Measurements from ENCODE around the gene GRIA1. TPM values are rescaled to one million over a fixed set of nuclear protein-coding genes. Genes with fewer than 3 reads are reported as not detected.

The GRIA1 gene
- not detected in 2 replicates for total RNA-seq (2014; rRNA removed; shearing (Covaris generic))

- H3K9me3 ChIP-seq (replicated peaks), result no peaks in the 10 kb centered on the region
- DNase-seq (ENCODE audit: low read depth in 1 of 2, low spot score in 2 of 2), result no peak
- H3K4me1 ChIP-seq (replicated peaks), result no peaks in the 10 kb centered on the region
- H3K27me3 ChIP-seq (replicated peaks), result peaks cover 3% of the 10 kb centered on the region; the same call in 1 of the 2 replicates
- no peak within 1 kb of the TSS for H3K4me3 ChIP-seq
- H3K27ac ChIP-seq, result no peak within 1 kb of the TSS
- no peaks in the 10 kb centered on the region for H3K36me3 ChIP-seq
Measured at GRCh38 chr5:153490118-153491037, at the start of gene GRIA1. Gene GRIA1 (plus strand): TSS chr5:153490670.

GRCh38 chr5:153445875-153446579, 44.4 kb upstream of the GRIA1 start:
- no peak overlapping the region for H3K4me3 ChIP-seq
- no peaks in the 10 kb centered on the region for H3K36me3 ChIP-seq
- H3K4me1 ChIP-seq (replicated peaks), result 0 out of 2 replicates have a peak, but pooled peaks cover 4% of the 10 kb centered on the region
- no peaks in the 10 kb centered on the region; the same call in 1 of the 2 replicates for H3K27me3 ChIP-seq (replicated peaks)
- H3K27ac ChIP-seq, result no peak overlapping the region
- no peaks in the 10 kb centered on the region for H3K9me3 ChIP-seq (replicated peaks)
- no peak for DNase-seq (ENCODE audit: low read depth in 1 of 2, low spot score in 2 of 2)

- H3K4me1 ChIP-seq (replicated peaks), result 0 out of 2 replicates have a peak, but pooled peaks cover 4% of the 10 kb centered on the region
Measured at GRCh38 chr5:153447534-153447933, 42.9 kb upstream of the GRIA1 start.

GRCh38 chr5:153456354-153456753, 34.1 kb upstream of the GRIA1 start:
- DNase-seq (ENCODE audit: low read depth in 1 of 2, low spot score in 2 of 2), result no peak
- H3K36me3 ChIP-seq, result no peaks in the 10 kb centered on the region
- H3K27ac ChIP-seq, result no peak overlapping the region
- H3K9me3 ChIP-seq (replicated peaks), result no peaks in the 10 kb centered on the region
- no peaks in the 10 kb centered on the region for H3K4me1 ChIP-seq (replicated peaks)
- H3K4me3 ChIP-seq, result no peak overlapping the region
- H3K27me3 ChIP-seq (replicated peaks), result no peaks in the 10 kb centered on the region

More at GRCh38 chr5:153447534-153447933, 42.9 kb upstream of the GRIA1 start:
- Histone ChIP-seq H3K27me3 (replicated peaks) (no peaks in the 10 kb centered on the region; the same call in 1 of the 2 replicates), H3K27ac (no peak overlapping the region), H3K36me3 (no peaks in the 10 kb centered on the region), H3K9me3 (replicated peaks) (no peaks in the 10 kb centered on the region), H3K4me3 (no peak overlapping the region)
- no peak for DNase-seq (ENCODE audit: low read depth in 1 of 2, low spot score in 2 of 2)

GRCh38 chr5:153456993-153457392, 33.5 kb upstream of the GRIA1 start:
- no peaks in the 10 kb centered on the region for H3K27me3 ChIP-seq (replicated peaks)
- H3K4me3 ChIP-seq, result no peak overlapping the region
- no peak for DNase-seq (ENCODE audit: low read depth in 1 of 2, low spot score in 2 of 2)

GRCh38 chr5:153458268-153458667, 32.2 kb upstream of the GRIA1 start:
- H3K27me3 ChIP-seq (replicated peaks), result no peaks in the 10 kb centered on the region
- no peaks in the 10 kb centered on the region for H3K9me3 ChIP-seq (replicated peaks)
- no peaks in the 10 kb centered on the region for H3K4me1 ChIP-seq (replicated peaks)
- H3K36me3 ChIP-seq, result no peaks in the 10 kb centered on the region
- DNase-seq (ENCODE audit: low read depth in 1 of 2, low spot score in 2 of 2), result no peak
- H3K27ac ChIP-seq, result no peak overlapping the region
- no peak overlapping the region for H3K4me3 ChIP-seq

More at GRCh38 chr5:153456993-153457392, 33.5 kb upstream of the GRIA1 start:
- no peaks in the 10 kb centered on the region for H3K4me1 ChIP-seq (replicated peaks)
- H3K36me3 ChIP-seq, result no peaks in the 10 kb centered on the region
- H3K27ac ChIP-seq, result no peak overlapping the region
- no peaks in the 10 kb centered on the region for H3K9me3 ChIP-seq (replicated peaks)

- Histone ChIP-seq H3K36me3 (no peaks in the 10 kb centered on the region), H3K27me3 (replicated peaks) (no peaks in the 10 kb centered on the region), H3K9me3 (replicated peaks) (no peaks in the 10 kb centered on the region), H3K27ac (no peak overlapping the region), H3K4me3 (no peak overlapping the region), H3K4me1 (replicated peaks) (peaks cover 3% of the 10 kb centered on the region)
- DNase-seq (ENCODE audit: low read depth in 1 of 2, low spot score in 2 of 2), result no peak
Measured at GRCh38 chr5:153459051-153459743, 31.3 kb upstream of the GRIA1 start.

- Histone ChIP-seq H3K27ac (no peak overlapping the region), H3K36me3 (no peaks in the 10 kb centered on the region), H3K9me3 (replicated peaks) (no peaks in the 10 kb centered on the region), H3K4me1 (replicated peaks) (peaks cover 4% of the 10 kb centered on the region), H3K27me3 (replicated peaks) (no peaks in the 10 kb centered on the region), H3K4me3 (no peak overlapping the region)
- no peak for DNase-seq (ENCODE audit: low read depth in 1 of 2, low spot score in 2 of 2)
Measured at GRCh38 chr5:153460421-153460820, 30.0 kb upstream of the GRIA1 start.

- peaks cover 4% of the 10 kb centered on the region for H3K4me1 ChIP-seq (replicated peaks)
- H3K27ac ChIP-seq, result no peak overlapping the region
- H3K36me3 ChIP-seq, result no peaks in the 10 kb centered on the region
- H3K27me3 ChIP-seq (replicated peaks), result no peaks in the 10 kb centered on the region
- H3K4me3 ChIP-seq, result no peak overlapping the region
- DNase-seq (ENCODE audit: low read depth in 1 of 2, low spot score in 2 of 2), result no peak
- no peaks in the 10 kb centered on the region for H3K9me3 ChIP-seq (replicated peaks)
Measured at GRCh38 chr5:153461341-153461740, 29.1 kb upstream of the GRIA1 start.

GRCh38 chr5:153463806-153464205, 26.7 kb upstream of the GRIA1 start:
- Histone ChIP-seq H3K9me3 (replicated peaks) (no peaks in the 10 kb centered on the region), H3K36me3 (no peaks in the 10 kb centered on the region), H3K27me3 (replicated peaks) (no peaks in the 10 kb centered on the region), H3K4me1 (replicated peaks) (peaks cover 4% of the 10 kb centered on the region), H3K27ac (no peak overlapping the region), H3K4me3 (no peak overlapping the region)
- DNase-seq (ENCODE audit: low read depth in 1 of 2, low spot score in 2 of 2), result peak in 1 of 2 experiments; percentile 19

GRCh38 chr5:153467546-153467945, 22.9 kb upstream of the GRIA1 start:
- Histone ChIP-seq H3K4me3 (no peak overlapping the region), H3K4me1 (replicated peaks) (peaks cover 4% of the 10 kb centered on the region), H3K36me3 (no peaks in the 10 kb centered on the region), H3K27ac (no peak overlapping the region), H3K9me3 (replicated peaks) (no peaks in the 10 kb centered on the region), H3K27me3 (replicated peaks) (no peaks in the 10 kb centered on the region)
- no peak for DNase-seq (ENCODE audit: low read depth in 1 of 2, low spot score in 2 of 2)

- Histone ChIP-seq H3K4me1 (replicated peaks) (no peaks in the 10 kb centered on the region), H3K36me3 (no peaks in the 10 kb centered on the region), H3K4me3 (no peak overlapping the region), H3K9me3 (replicated peaks) (no peaks in the 10 kb centered on the region), H3K27me3 (replicated peaks) (no peaks in the 10 kb centered on the region), H3K27ac (no peak overlapping the region)
- DNase-seq (ENCODE audit: low read depth in 1 of 2, low spot score in 2 of 2), result no peak
Measured at GRCh38 chr5:153469423-153469822, 21.0 kb upstream of the GRIA1 start.

GRCh38 chr5:153470736-153471135, 19.7 kb upstream of the GRIA1 start:
- no peaks in the 10 kb centered on the region for H3K27me3 ChIP-seq (replicated peaks)

More at GRCh38 chr5:153470736-153471135, 19.7 kb upstream of the GRIA1 start:
- H3K4me3 ChIP-seq, result no peak overlapping the region
- DNase-seq (ENCODE audit: low read depth in 1 of 2, low spot score in 2 of 2), result no peak
- H3K4me1 ChIP-seq (replicated peaks), result no peaks in the 10 kb centered on the region
- no peaks in the 10 kb centered on the region for H3K9me3 ChIP-seq (replicated peaks)
- H3K36me3 ChIP-seq, result no peaks in the 10 kb centered on the region
- H3K27ac ChIP-seq, result no peak overlapping the region

Data from SJSA1 (cell line).